ENCODE measurements around the gene TECPR1. TPM values are rescaled to one million over a fixed set of nuclear protein-coding genes. Genes with fewer than 3 reads are reported as not detected.

TECPR1 gene
- polyA plus RNA-seq, 2 of the 4 experiments (the other 2 are of a cell fraction), result 2.5 to 11.1 TPM

GRCh38 chr7:98171449-98171848 lies 80.6 kb downstream of the TECPR1 start:
- Histone ChIP-seq H3K27ac (no peak overlapping the region), H3K4me2 (no peak overlapping the region), H3K4me3 (no peak overlapping the region), H3K9me3 (no peaks in the 10 kb centered on the region), H3K4me1 (peaks cover 3% of the 10 kb centered on the region; the same call in 1 of the 3 replicates)
- ChIA-PET CTCF (interaction anchor here (1.1 to 24.1 kb wide), 3 partner anchors 9 to 153 kb away, joined by 5 to 493 read pairs (median 80); partner anchors contain the start of gene LMTK2), POLR2A (no interaction called here)
- TF ChIP-seq HDAC2 (IDR thresholded peaks at IDR 0.05) (no peak), ZSCAN20 (CRISPR knock-in tag; IDR thresholded peaks at IDR 0.05) (no peak), RNF2 (IDR thresholded peaks at IDR 0.05; ENCODE audit: borderline replicate concordance, low read depth) (no peak), POLR2A (IDR thresholded peaks at IDR 0.05; ENCODE audit: low read length) (no peak), ZC3H11A (IDR thresholded peaks at IDR 0.05) (no peak), ZNF302 (CRISPR knock-in tag; IDR thresholded peaks at IDR 0.05) (no peak)
- TF ChIP-seq, protein P1, sequence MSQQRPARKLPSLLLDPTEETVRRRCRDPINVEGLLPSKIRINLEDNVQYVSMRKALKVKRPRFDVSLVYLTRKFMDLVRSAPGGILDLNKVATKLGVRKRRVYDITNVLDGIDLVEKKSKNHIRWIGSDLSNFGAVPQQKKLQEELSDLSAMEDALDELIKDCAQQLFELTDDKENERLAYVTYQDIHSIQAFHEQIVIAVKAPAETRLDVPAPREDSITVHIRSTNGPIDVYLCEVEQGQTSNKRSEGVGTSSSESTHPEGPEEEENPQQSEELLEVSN (IDR thresholded peaks at IDR 0.05; ENCODE audit: borderline replicate concordance, low read depth), result no peak
- DNase-seq (ENCODE audit: low read depth in 1 of 2, low spot score in 1 of 2) (no peak), FAIRE-seq (no peak), ATAC-seq (no peak)
- 91% methylated on average over 24 of the region's 24 CpGs for WGBS (ENCODE audit: missing lambda C conversion rate)

DNA sequence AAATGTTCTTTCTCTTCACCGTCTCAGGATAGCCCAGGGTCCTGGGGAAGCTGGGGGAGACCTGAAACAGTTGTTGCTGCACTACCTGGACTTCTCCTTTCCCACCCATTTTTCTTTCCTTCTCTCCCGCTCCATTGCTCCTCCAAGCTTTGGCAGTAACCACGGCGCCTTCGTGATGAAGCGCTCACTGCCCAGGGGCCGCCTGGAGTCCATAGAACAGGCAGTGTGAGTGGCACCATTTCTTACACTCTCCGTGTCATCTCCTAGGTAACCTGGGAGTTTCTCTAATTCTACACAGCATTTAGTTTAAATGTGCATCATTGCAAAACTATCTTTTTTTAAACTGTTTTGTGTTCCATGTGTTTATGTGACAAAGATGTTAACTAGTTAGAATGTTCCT lies 81.1 kb downstream of the TECPR1 start:
- FAIRE-seq (no peak), DNase-seq (ENCODE audit: low read depth in 1 of 2, low spot score in 1 of 2) (no peak)
- CTCF ChIA-PET, result interaction anchor here (9.4 to 24.1 kb wide), 2 partner anchors 66 to 152 kb away, joined by 80 to 493 read pairs; partner anchors contain the start of gene LMTK2

DNA sequence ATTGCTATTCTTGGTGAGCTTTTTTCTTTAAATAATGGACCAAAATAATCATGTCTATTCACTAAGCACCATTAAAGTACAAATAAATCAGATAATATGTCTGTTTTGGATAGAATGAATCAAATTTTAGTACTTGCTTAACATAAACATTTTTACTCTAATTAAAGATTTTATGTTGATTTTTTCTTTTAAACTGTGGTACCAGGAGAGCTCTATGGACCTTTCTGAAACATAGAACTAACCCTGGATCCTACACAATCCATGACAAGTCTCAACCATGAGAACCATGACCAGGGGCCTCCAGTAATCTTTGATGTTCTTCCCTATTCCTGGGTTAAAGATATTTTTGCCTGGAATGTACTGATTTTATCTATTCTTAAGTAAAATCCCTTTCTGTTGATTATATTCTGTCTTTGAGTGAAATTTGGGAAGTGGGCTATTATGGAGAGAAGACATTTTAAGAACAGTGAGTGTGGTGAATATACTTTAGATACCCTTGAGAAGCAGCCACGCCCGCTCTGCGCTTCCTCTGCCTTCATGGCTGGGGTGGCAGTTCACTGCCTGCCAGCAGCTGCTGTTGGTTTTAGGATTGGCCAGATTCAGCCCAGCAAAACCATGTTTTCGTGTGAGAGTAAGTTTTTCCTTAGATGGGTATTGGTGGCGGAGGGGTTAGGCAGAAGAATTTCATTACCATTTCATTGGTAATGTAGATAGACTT lies 83.0 kb downstream of the TECPR1 start:
- H3K27ac ChIP-seq, result no peak overlapping the region
- DNase-seq (ENCODE audit: low read depth in 1 of 2, low spot score in 1 of 2), result no peak
- H3K9me3 ChIP-seq, result no peaks in the 10 kb centered on the region
- POLR2A ChIA-PET, result interaction anchor here (0.7 kb wide), 1 partner anchor 148 kb away, joined by 3 read pairs; no protein-coding TSS in a partner anchor
- no peak for FAIRE-seq
- no peak for ATAC-seq
- TF ChIP-seq NFE2L2 (conservative IDR thresholded peaks at IDR 0.05; ENCODE audit: low read length) (no peak), ZSCAN20 (CRISPR knock-in tag; IDR thresholded peaks at IDR 0.05) (no peak), ZNF302 (CRISPR knock-in tag; IDR thresholded peaks at IDR 0.05) (no peak), NR3C1 (IDR thresholded peaks at IDR 0.05) (no peak), MAZ (IDR thresholded peaks at IDR 0.05; ENCODE audit: borderline replicate concordance, low read depth, low read length) (no peak), POLR2AphosphoS2 (conservative IDR thresholded peaks at IDR 0.05; ENCODE audit: low read length) (no peak), POLR2A (IDR thresholded peaks at IDR 0.05; ENCODE audit: low read length) (no peak)
- TF ChIP-seq, protein P1 (IDR thresholded peaks at IDR 0.05; ENCODE audit: borderline replicate concordance, low read depth), result no peak
- TF ChIP-seq, protein P2, sequence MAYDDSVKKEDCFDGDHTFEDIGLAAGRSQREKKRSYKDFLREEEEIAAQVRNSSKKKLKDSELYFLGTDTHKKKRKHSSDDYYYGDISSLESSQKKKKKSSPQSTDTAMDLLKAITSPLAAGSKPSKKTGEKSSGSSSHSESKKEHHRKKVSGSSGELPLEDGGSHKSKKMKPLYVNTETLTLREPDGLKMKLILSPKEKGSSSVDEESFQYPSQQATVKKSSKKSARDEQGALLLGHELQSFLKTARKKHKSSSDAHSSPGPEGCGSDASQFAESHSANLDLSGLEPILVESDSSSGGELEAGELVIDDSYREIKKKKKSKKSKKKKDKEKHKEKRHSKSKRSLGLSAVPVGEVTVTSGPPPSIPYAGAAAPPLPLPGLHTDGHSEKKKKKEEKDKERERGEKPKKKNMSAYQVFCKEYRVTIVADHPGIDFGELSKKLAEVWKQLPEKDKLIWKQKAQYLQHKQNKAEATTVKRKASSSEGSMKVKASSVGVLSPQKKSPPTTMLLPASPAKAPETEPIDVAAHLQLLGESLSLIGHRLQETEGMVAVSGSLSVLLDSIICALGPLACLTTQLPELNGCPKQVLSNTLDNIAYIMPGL (CRISPR knock-in tag; IDR thresholded peaks at IDR 0.05; ENCODE audit: borderline replicate concordance), result no peak
- TF ChIP-seq, protein P3, sequence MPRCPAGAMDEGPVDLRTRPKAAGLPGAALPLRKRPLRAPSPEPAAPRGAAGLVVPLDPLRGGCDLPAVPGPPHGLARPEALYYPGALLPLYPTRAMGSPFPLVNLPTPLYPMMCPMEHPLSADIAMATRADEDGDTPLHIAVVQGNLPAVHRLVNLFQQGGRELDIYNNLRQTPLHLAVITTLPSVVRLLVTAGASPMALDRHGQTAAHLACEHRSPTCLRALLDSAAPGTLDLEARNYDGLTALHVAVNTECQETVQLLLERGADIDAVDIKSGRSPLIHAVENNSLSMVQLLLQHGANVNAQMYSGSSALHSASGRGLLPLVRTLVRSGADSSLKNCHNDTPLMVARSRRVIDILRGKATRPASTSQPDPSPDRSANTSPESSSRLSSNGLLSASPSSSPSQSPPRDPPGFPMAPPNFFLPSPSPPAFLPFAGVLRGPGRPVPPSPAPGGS (IDR thresholded peaks at IDR 0.05), result no peak
- CTCF ChIA-PET, result interaction anchor here (0.5 to 24.1 kb wide), 46 partner anchors 9 to 303 kb away, joined by 3 to 493 read pairs (median 5); partner anchors contain the start of gene LMTK2
- WGBS (ENCODE audit: missing lambda C conversion rate), result 85% methylated on average over 5 of the region's 5 CpGs
- H3K4me2 ChIP-seq, result no peak overlapping the region
- H3K4me3 ChIP-seq, result no peak overlapping the region
- H3K4me1 ChIP-seq, result peaks cover 3% of the 10 kb centered on the region; the same call in 1 of the 3 replicates

More for the DNA sequence above, 81.1 kb downstream of the TECPR1 start:
- Histone ChIP-seq H3K27ac (no peak overlapping the region), H3K4me3 (no peak overlapping the region), H3K4me1 (peaks cover 3% of the 10 kb centered on the region; the same call in 1 of the 3 replicates), H3K9me3 (no peaks in the 10 kb centered on the region), H3K4me2 (no peak overlapping the region)
- POLR2A ChIA-PET, result no interaction called here
- ATAC-seq, result no peak
- 88% methylated on average over 8 of the region's 8 CpGs for WGBS (ENCODE audit: missing lambda C conversion rate)
- TF ChIP-seq FOSL2 (IDR thresholded peaks at IDR 0.05) (no peak), FOSL2 (CRISPR knock-in tag; IDR thresholded peaks at IDR 0.05) (no peak), RARB (CRISPR knock-in tag; IDR thresholded peaks at IDR 0.05) (no peak), ESRRA (IDR thresholded peaks at IDR 0.05; ENCODE audit: borderline replicate concordance, low read length) (no peak), KDM1A (IDR thresholded peaks at IDR 0.05; ENCODE audit: low read depth) (no peak)
